ENCODE measurements around the gene PPP2R3C.

- TF ChIP-seq CTCF (conservative IDR thresholded peaks at IDR 0.05; ENCODE audit: low read depth, low read length) (no peak), EZH2 (IDR thresholded peaks at IDR 0.05; ENCODE audit: borderline replicate concordance, low read depth, low read length, poor library complexity, severe bottlenecking) (no peak)
Observed at GRCh38 chr14:35045798-35046047, 76.1 kb downstream of the PPP2R3C start.

Measured in A673 (cell line).